Measurements from ENCODE around the gene USP3.
A peak's percentile ranks its signal among the peaks of the same experiment; 100 is the strongest.

Gene USP3, protein sequence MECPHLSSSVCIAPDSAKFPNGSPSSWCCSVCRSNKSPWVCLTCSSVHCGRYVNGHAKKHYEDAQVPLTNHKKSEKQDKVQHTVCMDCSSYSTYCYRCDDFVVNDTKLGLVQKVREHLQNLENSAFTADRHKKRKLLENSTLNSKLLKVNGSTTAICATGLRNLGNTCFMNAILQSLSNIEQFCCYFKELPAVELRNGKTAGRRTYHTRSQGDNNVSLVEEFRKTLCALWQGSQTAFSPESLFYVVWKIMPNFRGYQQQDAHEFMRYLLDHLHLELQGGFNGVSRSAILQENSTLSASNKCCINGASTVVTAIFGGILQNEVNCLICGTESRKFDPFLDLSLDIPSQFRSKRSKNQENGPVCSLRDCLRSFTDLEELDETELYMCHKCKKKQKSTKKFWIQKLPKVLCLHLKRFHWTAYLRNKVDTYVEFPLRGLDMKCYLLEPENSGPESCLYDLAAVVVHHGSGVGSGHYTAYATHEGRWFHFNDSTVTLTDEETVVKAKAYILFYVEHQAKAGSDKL

GRCh38 chr15:63504247-63504978, at the start of gene USP3:
Gene USP3 (plus strand): TSS chr15:63504593. CDS start chr15:63504740, 147 bp downstream.
- DNase-seq (ENCODE audit: low read depth in 4 of 4, low spot score in 1 of 4) = peak; percentile 76 to 89 (median 87)

GRCh38 chr15:63456258-63456657, 48.1 kb upstream of the USP3 start:
- no peak for DNase-seq (ENCODE audit: low read depth in 4 of 4, low spot score in 1 of 4)

DNA sequence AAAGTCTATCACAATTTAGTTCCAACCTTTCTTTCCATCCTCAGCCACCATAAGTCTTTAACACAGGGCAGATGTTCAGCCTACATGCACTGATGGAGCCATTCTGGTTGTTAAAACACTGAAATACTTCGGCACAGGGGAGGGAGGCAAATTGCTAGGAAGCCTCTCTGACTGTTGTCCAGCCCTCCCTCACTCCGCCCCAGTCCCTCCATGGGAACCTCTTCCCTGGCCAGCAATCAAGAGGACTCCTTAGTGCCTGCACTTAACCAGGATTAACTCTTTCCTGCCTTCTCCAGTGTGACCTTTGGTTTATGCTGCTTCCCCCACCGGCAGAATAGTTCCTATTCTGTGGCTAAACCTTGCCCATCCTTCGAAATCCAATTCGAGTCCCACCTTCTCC, 47.0 kb upstream of the USP3 start:
- DNase-seq (ENCODE audit: low read depth in 4 of 4, low spot score in 1 of 4) = no peak

DNA sequence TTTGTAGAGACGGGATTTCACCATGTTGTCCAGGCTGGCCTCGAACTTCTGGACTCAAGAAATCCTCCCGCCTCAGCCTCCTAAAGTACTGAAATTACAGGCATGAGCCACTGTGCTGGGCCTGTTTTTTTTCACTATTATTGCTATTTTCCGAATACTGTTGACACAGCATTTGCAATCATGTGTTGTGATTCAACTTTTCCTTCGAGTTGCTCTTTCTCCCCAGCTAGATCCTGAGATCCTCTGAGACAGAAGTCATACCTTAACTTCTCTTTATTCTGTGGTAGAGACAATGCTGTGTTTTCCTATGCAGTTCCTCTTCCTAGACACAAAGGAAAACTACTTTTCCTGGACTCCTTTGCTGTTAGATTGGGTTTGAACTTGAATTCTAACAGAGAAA, 46.4 kb upstream of the USP3 start:
- DNase-seq (ENCODE audit: low read depth in 4 of 4, low spot score in 1 of 4) = no peak

DNA sequence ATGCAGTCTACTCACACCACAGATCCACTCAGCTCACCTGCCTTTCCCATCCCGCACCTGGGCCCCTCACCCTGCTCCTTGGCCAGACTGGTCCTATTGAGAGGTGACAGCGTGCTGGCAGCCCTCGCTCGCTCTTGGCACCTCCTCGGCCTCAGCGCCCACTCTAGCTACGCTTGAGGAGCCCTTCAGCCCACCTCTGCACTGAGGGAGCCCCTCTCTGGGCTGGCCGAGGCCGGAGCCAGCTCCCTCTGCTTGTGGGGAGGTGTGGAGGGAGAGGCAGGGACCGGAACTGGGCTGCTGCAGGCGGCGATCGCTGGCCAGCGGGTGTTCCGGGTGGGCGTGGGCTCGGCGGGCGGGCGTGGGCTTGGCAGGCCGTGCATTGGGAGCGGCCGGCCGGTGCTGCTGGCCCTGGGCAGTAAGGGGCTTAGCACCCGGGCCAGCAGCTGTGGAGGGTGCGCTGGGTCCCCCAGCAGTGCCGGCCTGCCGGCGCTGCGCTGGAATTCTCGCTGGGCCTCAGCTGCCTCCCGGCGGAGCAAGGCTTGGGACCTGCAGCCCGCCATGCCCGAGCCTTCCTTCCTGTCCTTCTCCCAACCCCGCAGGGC, 45.5 kb upstream of the USP3 start:
- no peak for DNase-seq (ENCODE audit: low read depth in 4 of 4, low spot score in 1 of 4)

GRCh38 chr15:63460210-63461155, 43.9 kb upstream of the USP3 start:
- DNase-seq (ENCODE audit: low read depth in 4 of 4, low spot score in 1 of 4) = no peak

- DNase-seq (ENCODE audit: low read depth in 4 of 4, low spot score in 1 of 4) = no peak
These were observed 43.0 kb upstream of the USP3 start for GRCh38 chr15:63461230-63461985.

DNA sequence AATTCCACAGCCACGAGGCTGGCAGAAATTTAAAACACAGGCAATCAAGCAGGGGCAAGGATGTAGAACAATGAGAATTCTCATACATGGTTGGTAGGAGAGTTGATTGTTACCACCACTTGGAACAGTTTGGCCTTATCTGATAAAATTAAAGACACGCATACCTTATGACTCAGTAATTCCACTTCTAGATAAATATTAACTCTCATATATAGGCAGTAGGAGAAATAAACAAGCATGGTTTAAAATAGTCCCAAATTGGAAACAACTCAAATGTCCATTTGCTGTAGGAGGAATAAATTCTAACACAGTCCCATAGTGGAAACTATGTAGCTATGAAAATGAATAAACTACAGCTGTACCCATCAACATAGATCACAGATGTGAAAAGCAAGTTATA, 42.3 kb upstream of the USP3 start:
- DNase-seq (ENCODE audit: low read depth in 4 of 4, low spot score in 1 of 4) = no peak

DNA sequence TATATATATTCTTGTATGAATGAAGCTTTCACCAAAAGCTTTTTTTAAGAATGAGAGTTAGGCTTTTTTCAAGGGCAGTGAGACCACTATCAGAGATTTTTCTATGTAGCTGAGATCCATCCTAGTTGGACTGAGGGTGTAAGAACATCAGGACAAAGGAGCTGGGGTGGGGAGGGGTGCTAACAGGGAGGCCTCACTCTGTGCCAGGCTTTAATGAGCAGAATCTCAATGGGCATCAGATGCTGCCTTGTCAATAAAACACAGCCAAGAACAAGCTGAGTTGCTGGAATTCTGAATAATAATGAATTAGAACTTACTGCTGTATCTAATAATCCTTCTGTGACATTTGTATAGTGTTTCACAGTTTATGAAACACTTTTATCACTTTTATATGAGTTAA, 41.4 kb upstream of the USP3 start:
- no peak for DNase-seq (ENCODE audit: low read depth in 4 of 4, low spot score in 1 of 4)

DNA sequence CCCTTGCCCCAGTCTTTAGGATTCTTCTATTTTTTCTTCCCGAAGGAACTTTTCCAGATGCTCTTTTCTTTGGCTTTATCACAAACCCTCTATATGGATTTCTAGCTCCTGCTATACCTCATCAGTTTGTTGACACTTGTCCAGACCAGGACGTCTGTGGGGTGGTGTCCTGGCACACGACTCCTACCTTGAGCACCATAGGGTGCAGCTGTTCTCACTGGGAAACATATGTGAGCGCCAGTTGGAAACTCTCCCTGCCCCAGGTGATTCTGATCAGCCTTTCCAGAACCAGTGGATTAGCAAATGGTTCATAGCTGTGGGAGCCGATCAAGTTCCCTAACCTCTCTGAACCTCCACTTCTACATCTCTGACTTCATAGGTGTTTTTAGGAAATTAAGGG, 40.6 kb upstream of the USP3 start:
- no peak for DNase-seq (ENCODE audit: low read depth in 4 of 4, low spot score in 1 of 4)

DNA sequence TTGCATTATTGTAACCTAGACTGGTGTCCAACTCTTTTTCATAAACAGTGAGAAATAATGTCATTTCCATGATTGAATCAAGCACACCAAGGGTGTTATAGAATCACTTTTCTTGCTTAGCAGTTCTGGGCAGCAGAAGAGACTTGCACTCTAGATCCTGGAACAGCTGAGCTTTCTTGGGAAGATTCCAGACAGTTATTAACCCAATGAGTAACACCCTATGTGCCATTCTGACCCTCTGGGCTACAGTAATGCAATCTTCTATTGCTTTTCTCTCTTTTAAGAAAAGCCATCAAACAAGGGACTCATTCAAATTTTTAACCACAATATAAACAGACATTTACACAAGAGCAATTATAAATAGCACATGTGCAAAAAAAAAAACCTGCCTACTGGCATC, 39.3 kb upstream of the USP3 start:
- DNase-seq (ENCODE audit: low read depth in 4 of 4, low spot score in 1 of 4) = no peak

GRCh38 chr15:63466378-63467192, 37.8 kb upstream of the USP3 start:
- peak in 3 of 4 experiments; percentile 23 to 32 (median 30) for DNase-seq (ENCODE audit: low read depth in 4 of 4, low spot score in 1 of 4)

DNA sequence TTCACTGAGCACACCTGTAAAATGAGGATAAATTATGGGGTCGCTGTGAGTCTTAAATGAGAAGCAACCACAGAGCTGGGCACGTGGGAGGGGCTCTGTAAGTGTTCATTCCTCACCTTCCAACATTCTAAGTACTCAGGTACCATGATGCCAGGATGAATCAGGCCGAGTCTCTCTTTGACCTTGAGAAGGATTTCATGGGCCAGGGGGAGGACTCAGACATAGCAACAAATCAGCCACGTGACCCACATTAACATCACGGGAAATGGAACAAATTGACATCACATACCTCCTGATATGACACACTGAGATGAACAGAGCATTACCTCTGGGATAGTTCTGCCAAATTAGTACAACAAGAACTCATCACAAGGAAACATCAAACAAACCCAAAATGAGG, 35.2 kb upstream of the USP3 start:
- no peak for DNase-seq (ENCODE audit: low read depth in 4 of 4, low spot score in 1 of 4)

- no peak for DNase-seq (ENCODE audit: low read depth in 4 of 4, low spot score in 1 of 4)
These were observed 34.4 kb upstream of the USP3 start for GRCh38 chr15:63469984-63470383.

DNA sequence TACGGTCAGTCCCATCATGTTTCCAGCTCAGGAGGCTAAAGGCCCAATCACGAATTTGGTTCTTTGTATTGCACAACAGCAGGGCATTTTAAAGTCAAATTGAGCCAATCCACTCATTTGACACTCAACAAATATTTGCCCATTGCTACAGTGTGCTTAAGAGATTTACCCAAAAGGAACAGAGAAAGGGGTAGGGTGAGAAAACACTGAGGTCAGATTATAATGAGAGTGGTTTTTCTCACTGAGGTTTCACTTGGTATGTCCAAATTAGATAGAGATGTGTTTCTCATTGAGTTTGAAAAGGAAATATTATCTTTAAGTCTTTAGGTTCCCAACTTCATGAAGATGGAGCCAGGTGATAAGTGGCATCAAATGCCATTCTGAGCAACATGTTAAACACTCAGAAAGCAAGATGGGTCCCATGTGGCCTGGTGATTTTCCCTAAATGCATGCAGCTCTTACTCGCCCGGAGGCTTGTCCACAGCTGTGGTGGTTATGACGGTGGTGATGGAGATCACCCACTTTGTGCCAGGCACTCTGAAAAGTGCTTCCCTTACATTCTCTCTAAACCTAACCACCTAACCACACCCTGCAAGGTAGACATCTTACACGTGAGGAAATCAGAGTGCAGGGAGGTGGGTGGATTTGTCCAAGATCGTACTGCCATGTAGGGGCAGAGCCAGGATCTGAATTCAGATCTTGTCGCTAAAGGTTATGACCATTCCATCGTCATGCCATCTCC, 31.2 kb upstream of the USP3 start:
- no peak for DNase-seq (ENCODE audit: low read depth in 4 of 4, low spot score in 1 of 4)

DNA sequence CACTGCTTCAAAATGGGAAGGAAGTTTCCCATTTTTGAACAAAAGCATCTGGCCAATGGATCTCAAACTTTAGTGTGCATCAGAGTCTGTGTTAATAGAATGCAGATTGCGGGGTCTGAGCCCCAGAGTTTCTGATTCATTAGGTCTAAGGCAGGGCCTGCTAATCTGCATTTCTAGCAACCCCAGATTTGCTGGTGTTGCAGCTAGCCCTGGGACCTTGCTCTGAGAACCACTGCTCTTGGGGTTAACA, 30.7 kb upstream of the USP3 start:
- no peak for DNase-seq (ENCODE audit: low read depth in 4 of 4, low spot score in 1 of 4)

GRCh38 chr15:63473999-63474809, 30.2 kb upstream of the USP3 start:
- peak in 1 of 4 experiments; percentile 50 for DNase-seq (ENCODE audit: low read depth in 4 of 4, low spot score in 1 of 4)

DNA sequence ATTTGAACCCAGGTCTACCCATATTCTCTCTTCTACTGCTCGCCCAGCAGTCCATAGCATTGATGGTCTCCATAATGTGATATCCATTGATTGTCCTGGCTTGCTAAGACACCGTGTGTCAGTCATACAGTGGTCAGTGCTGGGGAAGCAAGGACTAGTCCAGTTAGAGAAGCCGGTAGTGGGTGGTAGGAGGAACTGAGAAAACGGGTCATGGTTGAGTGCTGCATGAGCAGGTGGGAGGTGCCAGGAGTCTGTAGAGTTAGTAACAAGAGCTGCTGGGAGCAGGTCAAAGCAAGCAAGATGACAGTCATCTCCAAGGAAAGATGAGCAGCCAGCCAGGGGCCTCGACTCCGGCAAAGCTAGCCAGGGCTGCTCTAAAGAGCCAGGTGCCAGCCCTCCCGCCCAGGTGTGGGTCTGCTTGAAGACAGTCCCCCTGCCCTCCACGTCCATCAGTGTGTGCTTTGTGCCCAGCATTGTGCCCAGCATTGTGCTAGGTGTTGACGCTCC, 29.5 kb upstream of the USP3 start:
- DNase-seq (ENCODE audit: low read depth in 4 of 4, low spot score in 1 of 4) = no peak

All from stimulated activated CD4-positive, alpha-beta T cell treated with anti-CD3 and anti-CD28 coated beads, Interleukin-1b, Interleukin-23, amount 100 ng/mL, for 24 hours (primary cell).